CD8-positive, alpha-beta memory T cell (primary cell): Measurements from ENCODE around the gene BMX. TPM values are rescaled to one million over a fixed set of nuclear protein-coding genes. Genes with fewer than 3 reads are reported as not detected.
A peak's percentile ranks its signal among the peaks of the same experiment; 100 is the strongest.

ENCODE experiments used
- CTCF ChIA-PET: fragments of 350-600 bp; sonication (Branson Sonifier 250); formaldehyde crosslinking; loops from one replicate; lab custom pipeline; 2021; ENCODE audit warnings: antibody characterized with exemption; lab: Charles Lee
- POLR2A ChIA-PET: fragments of 350-600 bp; sonication (Branson Sonifier 250); formaldehyde crosslinking; loops from one replicate; lab custom pipeline; 2021; ENCODE audit warnings: antibody characterized with exemption; lab: Charles Lee
- DNase-seq, 5 donors: peaks; one replicate each; pipeline versions ENCODE4 v3.0.0 to v3.0.0-alpha.2; 2020 to 2022; ENCODE audit warnings: mixed read lengths in 1 of 5
- H3K27ac ChIP-seq: one replicate; pipeline ENCODE4 v1.7.0; 2013; ENCODE audit warnings: low read depth, mild to moderate bottlenecking, low read length, moderate library complexity
- H3K27me3 ChIP-seq: 2 replicates; pipeline ENCODE4 v1.7.0; 2013; ENCODE audit warnings: low read length, mild to moderate bottlenecking; ENCODE audit not compliant: insufficient read depth, poor library complexity, severe bottlenecking
- H3K36me3 ChIP-seq: 2 replicates; pipeline ENCODE4 v1.7.0; 2013; ENCODE audit warnings: mild to moderate bottlenecking, low read length, moderate library complexity; ENCODE audit not compliant: insufficient read depth
- H3K4me1 ChIP-seq: 2 replicates; pipeline ENCODE4 v1.7.0; 2013; ENCODE audit warnings: mild to moderate bottlenecking, low read length, moderate library complexity; ENCODE audit not compliant: insufficient read depth
- H3K4me3 ChIP-seq: 2 replicates; pipeline ENCODE4 v1.7.0; 2013; ENCODE audit warnings: mild to moderate bottlenecking, low read length
- H3K9me3 ChIP-seq: 2 replicates; pipeline ENCODE4 v1.7.0; 2013; ENCODE audit warnings: mild to moderate bottlenecking, low read length
- H3K27ac Mint-ChIP-seq, 8 donors: one replicate each; pipeline ENCODE4 v1.8.0; 2020 to 2021; ENCODE audit warnings: mixed read lengths in 8 of 8, mild to moderate bottlenecking in 6 of 8, inconsistent platforms in 3 of 8, moderate library complexity in 3 of 8
- H3K27me3 Mint-ChIP-seq, 2 donors: one replicate each; pipeline ENCODE4 v1.8.0; 2020 to 2021; ENCODE audit warnings: mixed read lengths in 2 of 2, mild to moderate bottlenecking in 1 of 2, moderate library complexity in 1 of 2
- H3K36me3 Mint-ChIP-seq, 3 donors: one replicate each; pipeline ENCODE4 v1.8.0; 2020 to 2021; ENCODE audit warnings: mixed read lengths in 3 of 3, inconsistent platforms in 1 of 3, mild to moderate bottlenecking in 1 of 3
- H3K4me1 Mint-ChIP-seq, 3 donors: one replicate each; pipeline ENCODE4 v1.8.0; 2020 to 2021; ENCODE audit warnings: mixed read lengths in 3 of 3, inconsistent platforms in 1 of 3, mild to moderate bottlenecking in 1 of 3
- H3K4me3 Mint-ChIP-seq, 7 donors: one replicate each; pipeline ENCODE4 v1.8.0; 2020 to 2021; ENCODE audit warnings: mixed read lengths in 7 of 7, mild to moderate bottlenecking in 6 of 7, moderate library complexity in 4 of 7, inconsistent platforms in 2 of 7
- H3K9me3 Mint-ChIP-seq, 5 donors: one replicate each; pipeline ENCODE4 v1.8.0; 2020 to 2022; ENCODE audit warnings: mixed read lengths in 5 of 5, mild to moderate bottlenecking in 3 of 5, moderate library complexity in 2 of 5, inconsistent platforms in 1 of 5
- polyA plus RNA-seq: library from polyadenylated mRNA; unstranded; fragments of 300-500 nt; fragmentation: Illumina TruSeq; gene quantifications from one replicate; pipeline ENCODE4 v1.2.3, GENCODE V29; 2021
- total RNA-seq, 2 experiments: library from RNA; stranded (reverse); gene quantifications; one replicate each; pipeline ENCODE4 v1.2.3, GENCODE V29; 2021

The BMX gene
- total and polyA plus RNA-seq, 3 experiments from 2014 or later: not detected

DNA sequence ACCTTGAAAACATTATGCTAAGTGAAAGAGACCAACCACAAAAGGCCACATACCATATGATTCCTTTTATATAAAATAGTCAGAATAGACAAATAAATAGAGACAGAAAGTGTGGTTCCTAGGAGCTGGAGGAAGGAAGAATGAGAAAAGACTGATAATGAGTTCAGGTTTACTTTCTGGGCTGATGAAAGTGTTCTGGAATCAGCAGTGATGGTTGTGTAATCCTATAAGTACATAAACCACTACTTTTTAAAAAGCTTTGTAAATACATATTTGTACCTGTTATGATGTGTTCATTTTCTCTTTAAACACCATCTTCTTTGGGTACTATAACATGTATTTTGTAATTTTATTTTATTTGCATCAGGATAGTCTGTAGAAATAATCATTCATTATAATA lies 28.1 kb upstream of the BMX start:
- no peak overlapping the region for H3K4me3 Mint-ChIP-seq
- no peaks in the 10 kb centered on the region for H3K9me3 Mint-ChIP-seq
- no peaks in the 10 kb centered on the region for H3K36me3 Mint-ChIP-seq
- no peak overlapping the region for H3K27ac Mint-ChIP-seq
- peaks cover 4 to 6% of the 10 kb centered on the region in 2 donors for H3K27me3 Mint-ChIP-seq
- Histone ChIP-seq H3K27me3 (no peaks in the 10 kb centered on the region), H3K36me3 (no peaks in the 10 kb centered on the region), H3K27ac (no peak overlapping the region), H3K4me3 (no peak overlapping the region), H3K9me3 (no peaks in the 10 kb centered on the region), H3K4me1 (no peaks in the 10 kb centered on the region)
- POLR2A ChIA-PET: no interaction called here
- peaks cover 0 to 5% (median 2%) of the 10 kb centered on the region in 3 donors for H3K4me1 Mint-ChIP-seq
- CTCF ChIA-PET: no interaction called here
- DNase-seq: no peak

DNA sequence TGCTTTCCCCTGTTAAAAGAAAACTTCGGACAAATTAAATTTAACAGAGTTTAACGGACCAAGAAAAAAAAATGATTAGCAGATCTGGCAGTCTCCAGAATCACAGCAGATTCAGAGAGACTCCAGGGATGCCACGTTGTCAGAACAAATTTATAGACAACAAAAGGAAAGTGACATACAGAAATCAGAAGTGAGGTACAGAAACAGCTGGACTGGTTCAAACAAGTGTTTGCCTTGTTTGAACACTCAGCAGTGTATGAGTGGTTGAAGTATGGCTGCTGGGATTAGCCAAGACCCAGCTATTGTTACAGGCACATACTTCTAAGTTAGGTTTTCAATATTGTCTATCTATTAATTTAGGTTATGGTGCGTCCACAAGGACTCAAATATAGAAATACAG lies 26.6 kb upstream of the BMX start:
- CTCF ChIA-PET: no interaction called here
- no peak for DNase-seq

DNA sequence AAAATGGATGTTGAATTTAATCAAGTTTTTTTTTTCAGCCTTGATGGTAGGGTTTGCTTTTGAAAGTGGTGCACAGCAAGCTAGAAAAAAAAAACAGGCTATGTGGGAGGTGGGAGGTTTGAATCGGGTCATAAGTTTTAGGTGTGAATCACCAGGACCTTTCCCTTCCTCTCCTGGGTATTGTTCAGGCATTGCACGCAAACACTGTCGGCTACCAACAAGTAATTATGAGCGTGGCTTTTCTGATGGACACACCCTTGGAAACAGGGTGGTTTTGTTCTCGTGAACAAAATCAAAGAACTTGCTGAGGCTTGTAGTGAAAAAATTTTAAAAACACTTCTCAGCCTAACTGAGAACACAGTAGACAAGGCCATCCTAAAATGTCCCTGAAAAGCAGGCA lies 25.6 kb upstream of the BMX start:
- DNase-seq: no peak
- Histone ChIP-seq H3K27ac (no peak overlapping the region), H3K9me3 (no peaks in the 10 kb centered on the region), H3K4me3 (no peak overlapping the region), H3K4me1 (no peaks in the 10 kb centered on the region), H3K27me3 (no peaks in the 10 kb centered on the region), H3K36me3 (no peaks in the 10 kb centered on the region)
- no peak overlapping the region for H3K27ac Mint-ChIP-seq
- H3K36me3 Mint-ChIP-seq: no peaks in the 10 kb centered on the region
- POLR2A ChIA-PET: no interaction called here
- H3K4me3 Mint-ChIP-seq: no peak overlapping the region
- H3K27me3 Mint-ChIP-seq: peaks cover 6% of the 10 kb centered on the region in 2 donors
- no peaks in the 10 kb centered on the region for H3K9me3 Mint-ChIP-seq
- CTCF ChIA-PET: no interaction called here
- peaks cover 0 to 5% (median 2%) of the 10 kb centered on the region in 3 donors for H3K4me1 Mint-ChIP-seq

More for the DNA sequence above, 26.6 kb upstream of the BMX start:
- Mint-ChIP-seq H3K27me3 (peaks cover 5 to 6% of the 10 kb centered on the region in 2 donors), H3K4me3 (no peak overlapping the region), H3K27ac (no peak overlapping the region), H3K36me3 (no peaks in the 10 kb centered on the region), H3K9me3 (no peaks in the 10 kb centered on the region), H3K4me1 (peaks cover 0 to 5% (median 2%) of the 10 kb centered on the region in 3 donors)
- H3K9me3 ChIP-seq: no peaks in the 10 kb centered on the region
- H3K4me1 ChIP-seq: no peaks in the 10 kb centered on the region
- H3K27me3 ChIP-seq: no peaks in the 10 kb centered on the region
- H3K27ac ChIP-seq: no peak overlapping the region
- H3K36me3 ChIP-seq: no peaks in the 10 kb centered on the region
- POLR2A ChIA-PET: no interaction called here
- no peak overlapping the region for H3K4me3 ChIP-seq

DNA sequence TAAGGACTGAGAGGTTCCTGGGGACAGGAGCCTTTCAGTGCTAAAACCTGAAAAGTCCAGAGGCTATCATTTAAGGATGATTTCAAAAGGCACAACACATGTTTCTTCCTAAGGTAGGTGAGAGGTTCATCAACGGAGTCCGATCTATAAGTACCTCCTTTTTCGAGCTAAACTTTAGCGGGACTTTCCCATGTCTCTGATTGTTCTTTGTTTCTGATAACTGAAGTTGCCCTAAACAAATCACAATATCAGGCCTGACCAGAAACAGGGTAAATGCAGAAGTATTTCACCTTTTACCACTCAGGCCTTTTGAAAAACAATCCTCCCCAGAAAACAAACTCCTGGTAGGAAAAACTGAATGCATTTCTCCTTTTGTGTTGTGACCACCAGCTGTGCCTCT lies 25.1 kb upstream of the BMX start:
- CTCF ChIA-PET: no interaction called here
- H3K27me3 ChIP-seq: no peaks in the 10 kb centered on the region
- H3K36me3 Mint-ChIP-seq: no peaks in the 10 kb centered on the region
- no peak overlapping the region for H3K4me3 ChIP-seq
- no peaks in the 10 kb centered on the region for H3K9me3 Mint-ChIP-seq
- H3K36me3 ChIP-seq: no peaks in the 10 kb centered on the region
- H3K4me3 Mint-ChIP-seq: no peak overlapping the region
- no peaks in the 10 kb centered on the region for H3K4me1 ChIP-seq
- H3K27ac Mint-ChIP-seq: no peak overlapping the region
- H3K4me1 Mint-ChIP-seq: peaks cover 0 to 5% (median 2%) of the 10 kb centered on the region in 3 donors
- no peaks in the 10 kb centered on the region for H3K9me3 ChIP-seq
- H3K27ac ChIP-seq: no peak overlapping the region
- DNase-seq: no peak
- peaks cover 6 to 7% of the 10 kb centered on the region in 2 donors for H3K27me3 Mint-ChIP-seq
- POLR2A ChIA-PET: no interaction called here

DNA sequence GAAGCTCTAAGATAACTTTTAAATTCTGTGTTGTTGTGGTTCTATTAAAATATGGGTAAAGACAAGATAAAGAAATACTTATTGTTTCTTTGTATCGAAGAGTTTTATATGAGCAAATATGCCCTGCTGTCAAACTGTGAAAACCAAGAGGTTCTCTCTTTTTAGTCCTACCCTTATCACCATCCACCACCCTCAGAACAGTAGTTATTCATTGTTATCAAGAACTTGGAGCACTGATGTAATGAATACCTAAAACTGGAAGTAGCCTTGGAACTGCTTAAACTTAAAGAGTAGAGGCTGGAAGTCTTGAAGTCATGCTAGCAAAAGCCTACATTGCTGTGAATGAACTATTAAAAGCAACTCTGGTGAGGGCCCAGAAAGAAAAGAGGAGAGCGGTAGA lies 16.7 kb upstream of the BMX start:
- CTCF ChIA-PET: no interaction called here

DNA sequence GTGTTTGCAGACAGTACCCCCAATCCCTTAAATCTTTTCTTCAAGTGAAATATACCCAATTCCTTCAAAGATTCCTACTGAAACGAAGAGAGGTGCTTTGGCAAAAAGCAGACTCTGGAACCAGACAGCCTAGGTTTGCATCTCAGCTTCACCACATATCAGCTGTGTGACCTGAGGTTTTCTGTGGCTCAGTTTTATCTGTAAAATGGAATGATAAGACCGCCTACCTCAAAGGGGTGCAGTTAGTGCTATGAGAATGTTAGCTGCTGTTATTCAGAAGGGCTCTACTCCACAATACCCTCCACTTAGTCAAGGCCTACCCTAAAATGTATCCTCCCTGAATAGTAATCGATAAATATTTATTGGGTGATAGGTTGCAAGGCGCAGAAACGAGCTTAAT lies 8.1 kb upstream of the BMX start:
- H3K27me3 Mint-ChIP-seq: peaks cover 0 to 23% of the 10 kb centered on the region in 2 donors
- Histone ChIP-seq H3K4me1 (no peaks in the 10 kb centered on the region), H3K9me3 (no peaks in the 10 kb centered on the region), H3K4me3 (no peak overlapping the region), H3K27me3 (no peaks in the 10 kb centered on the region), H3K27ac (no peak overlapping the region), H3K36me3 (no peaks in the 10 kb centered on the region)
- H3K27ac Mint-ChIP-seq: no peak overlapping the region
- ChIA-PET CTCF (no interaction called here), POLR2A (no interaction called here)
- H3K9me3 Mint-ChIP-seq: no peaks in the 10 kb centered on the region
- DNase-seq: no peak
- peak overlapping the region in 3 of 7 donors; percentile 70 to 83 (median 81) for H3K4me3 Mint-ChIP-seq
- H3K4me1 Mint-ChIP-seq: peaks cover 0 to 9% (median 4%) of the 10 kb centered on the region in 3 donors
- H3K36me3 Mint-ChIP-seq: no peaks in the 10 kb centered on the region

More for the DNA sequence above, 16.7 kb upstream of the BMX start:
- H3K9me3 ChIP-seq: no peaks in the 10 kb centered on the region
- no peak overlapping the region for H3K4me3 Mint-ChIP-seq
- no peaks in the 10 kb centered on the region for H3K36me3 Mint-ChIP-seq
- no peaks in the 10 kb centered on the region for H3K9me3 Mint-ChIP-seq
- H3K4me3 ChIP-seq: no peak overlapping the region
- POLR2A ChIA-PET: no interaction called here
- no peak for DNase-seq
- H3K4me1 Mint-ChIP-seq: no peaks in the 10 kb centered on the region
- no peaks in the 10 kb centered on the region for H3K4me1 ChIP-seq
- H3K27me3 Mint-ChIP-seq: peaks cover 0 to 6% of the 10 kb centered on the region in 2 donors
- no peaks in the 10 kb centered on the region for H3K36me3 ChIP-seq
- H3K27ac ChIP-seq: no peak overlapping the region
- no peaks in the 10 kb centered on the region for H3K27me3 ChIP-seq
- no peak overlapping the region for H3K27ac Mint-ChIP-seq

DNA sequence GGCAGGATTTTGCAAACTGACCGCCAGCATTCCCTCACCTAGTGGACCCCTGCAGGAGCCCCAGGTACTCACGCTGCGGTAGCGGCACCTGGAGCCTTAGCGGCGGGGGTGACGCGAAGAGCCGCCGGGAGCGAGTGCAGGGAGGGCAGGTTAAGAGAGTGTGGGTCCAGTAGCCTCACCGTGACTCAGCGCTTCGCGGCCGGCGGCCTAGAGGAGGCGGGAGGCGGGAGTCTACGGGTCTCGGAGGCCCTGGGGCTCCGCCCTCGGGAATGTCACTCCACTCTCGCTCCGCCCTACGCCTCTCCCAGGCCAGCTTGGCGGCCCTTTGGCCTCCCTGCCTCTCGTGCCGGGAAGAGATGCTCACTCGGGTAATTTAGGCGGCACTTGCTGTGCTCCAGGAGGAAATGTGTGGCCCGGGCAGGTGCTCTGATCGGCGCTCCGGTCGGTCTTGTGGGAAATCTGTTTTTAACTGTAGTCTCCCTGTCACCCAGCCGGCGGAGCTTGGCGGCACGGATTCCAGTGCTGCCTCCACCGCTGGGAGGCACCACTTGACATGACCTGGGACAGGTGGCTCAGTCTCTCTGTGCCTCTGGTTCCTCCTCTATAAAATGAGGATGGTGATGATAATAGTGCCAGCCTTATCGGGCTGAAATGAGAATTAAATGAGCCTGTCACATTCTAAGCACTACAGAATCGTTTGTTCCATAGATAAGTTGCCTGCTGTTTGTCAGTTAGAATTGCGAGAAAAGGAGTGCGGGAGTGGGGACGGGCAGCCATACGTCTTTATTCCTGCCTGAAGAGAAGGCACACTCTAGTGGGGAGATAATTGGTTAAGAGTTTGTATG lies 7.3 kb upstream of the BMX start, which contains the start of gene PIR:
PIR (minus strand) TSS at position 216 of the 845 bp plus-strand sequence. CDS start 2,076 bp downstream, outside the sequence.
- peaks cover 2 to 13% (median 4%) of the 10 kb centered on the region in 3 donors for H3K4me1 Mint-ChIP-seq
- H3K9me3 Mint-ChIP-seq: no peaks in the 10 kb centered on the region
- peaks cover 0 to 23% of the 10 kb centered on the region in 2 donors for H3K27me3 Mint-ChIP-seq
- Histone ChIP-seq H3K27me3 (no peaks in the 10 kb centered on the region), H3K27ac (no peak within 1 kb of the TSS), H3K9me3 (no peaks in the 10 kb centered on the region), H3K36me3 (no peaks in the 10 kb centered on the region), H3K4me3 (peak within 1 kb of the TSS; percentile 41), H3K4me1 (no peaks in the 10 kb centered on the region)
- CTCF ChIA-PET: no interaction called here
- POLR2A ChIA-PET: no interaction called here
- DNase-seq: peak in 4 of 5 donors; percentile 1 to 46 (median 14)
- peak within 1 kb of the TSS; percentile 70 to 83 (median 78) for H3K4me3 Mint-ChIP-seq
- H3K36me3 Mint-ChIP-seq: no peaks in the 10 kb centered on the region
- H3K27ac Mint-ChIP-seq: peak within 1 kb of the TSS in 3 of 8 donors; percentile 8 to 63 (median 53)

DNA sequence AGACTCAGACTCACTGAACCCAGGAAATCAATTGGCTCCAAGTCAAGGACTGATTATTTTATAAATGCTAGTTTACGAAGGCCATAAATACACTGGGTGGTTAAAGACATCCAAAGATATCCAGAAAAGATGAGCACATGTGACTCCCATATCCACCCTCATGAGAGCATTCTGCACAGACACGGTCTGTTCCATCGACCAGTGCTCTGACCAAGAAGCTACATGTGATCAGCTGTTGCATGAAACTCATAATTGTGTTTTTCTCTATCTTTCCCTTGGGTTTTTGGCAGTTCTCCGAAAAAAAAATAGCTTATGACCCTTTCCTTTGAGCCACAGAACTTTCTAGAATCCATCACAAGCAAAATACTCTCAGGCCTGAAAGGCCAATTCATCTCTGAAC lies 4.8 kb upstream of the BMX start:
- H3K4me1 Mint-ChIP-seq: peaks cover 2 to 13% (median 4%) of the 10 kb centered on the region in 3 donors
- peaks cover 0 to 2% (median 0%) of the 10 kb centered on the region in 5 donors for H3K9me3 Mint-ChIP-seq
- Histone ChIP-seq H3K4me1 (no peaks in the 10 kb centered on the region), H3K4me3 (no peak overlapping the region), H3K9me3 (no peaks in the 10 kb centered on the region), H3K27me3 (no peaks in the 10 kb centered on the region), H3K27ac (no peak overlapping the region), H3K36me3 (no peaks in the 10 kb centered on the region)
- ChIA-PET CTCF (no interaction called here), POLR2A (no interaction called here)
- no peak overlapping the region for H3K27ac Mint-ChIP-seq
- no peak for DNase-seq
- H3K27me3 Mint-ChIP-seq: peaks cover 4 to 17% of the 10 kb centered on the region in 2 donors
- H3K4me3 Mint-ChIP-seq: no peak overlapping the region
- no peaks in the 10 kb centered on the region for H3K36me3 Mint-ChIP-seq
